Ureter (tissue), 1 donor: ENCODE measurements around the gene IMPG2. TPM values are rescaled to one million over a fixed set of nuclear protein-coding genes. Genes with fewer than 3 reads are reported as not detected.
"Not testable (repeated sequence)": the region's sequence is repeated elsewhere in the genome, so short reads cannot be mapped to it uniquely, and the experiment has no call there.

Experiments used
- DNase-seq: peaks from one replicate; pipeline ENCODE4 v3.0.0-alpha.2; 2020; ENCODE audit warnings: low spot score
- total RNA-seq: library from RNA; stranded (reverse); gene quantifications from one replicate; pipeline ENCODE4 v1.2.4, GENCODE V29; 2023
- donor health status: DM: yes; HTN: yes; CAD: no.

IMPG2 gene
- 0.31 TPM for total RNA-seq

GRCh38 chr3:101320475-101320874 lies at the start of gene IMPG2:
Gene IMPG2 (minus strand): TSS chr3:101320575. CDS start chr3:101320372, 203 bp downstream.
- no peak for DNase-seq

GRCh38 chr3:101362406-101362805 lies 42.0 kb upstream of the IMPG2 start:
- DNase-seq: no peak

- no peak for DNase-seq
Measured at GRCh38 chr3:101351829-101352228, 31.5 kb upstream of the IMPG2 start.

GRCh38 chr3:101340591-101340990 lies 20.2 kb upstream of the IMPG2 start:
- DNase-seq: no peak

- no peak for DNase-seq
Measured at GRCh38 chr3:101333883-101334282, 13.5 kb upstream of the IMPG2 start.

GRCh38 chr3:101329016-101329673 lies 8.8 kb upstream of the IMPG2 start:
- no peak for DNase-seq

- no peak for DNase-seq
Measured at GRCh38 chr3:101325393-101326134, 5.2 kb upstream of the IMPG2 start.

GRCh38 chr3:101319531-101319930 lies 844 bp downstream of the IMPG2 start:
- no peak for DNase-seq

- no peak for DNase-seq
Measured at GRCh38 chr3:101312545-101312944, 7.8 kb downstream of the IMPG2 start.

GRCh38 chr3:101311676-101312075 lies 8.7 kb downstream of the IMPG2 start:
- DNase-seq: no peak

GRCh38 chr3:101310978-101311375 lies 9.4 kb downstream of the IMPG2 start:
- no peak for DNase-seq

- DNase-seq: not testable (repeated sequence)
Measured at GRCh38 chr3:101308147-101308772, 12.1 kb downstream of the IMPG2 start.

GRCh38 chr3:101303836-101304235 lies 16.5 kb downstream of the IMPG2 start:
- DNase-seq: no peak

GRCh38 chr3:101303089-101303731 lies 17.2 kb downstream of the IMPG2 start:
- no peak for DNase-seq

- DNase-seq: no peak
Measured at GRCh38 chr3:101300073-101300472, 20.3 kb downstream of the IMPG2 start.

- DNase-seq: no peak
Measured at GRCh38 chr3:101292027-101292426, 28.3 kb downstream of the IMPG2 start.

GRCh38 chr3:101288294-101288693 lies 32.1 kb downstream of the IMPG2 start:
- DNase-seq: no peak

- no peak for DNase-seq
Measured at GRCh38 chr3:101284757-101285156, 35.6 kb downstream of the IMPG2 start.

GRCh38 chr3:101281521-101282030 lies 38.8 kb downstream of the IMPG2 start:
- no peak for DNase-seq

- DNase-seq: no peak
Measured at GRCh38 chr3:101279765-101280385, 40.5 kb downstream of the IMPG2 start.

- no peak for DNase-seq
Measured at GRCh38 chr3:101279162-101279561, 41.2 kb downstream of the IMPG2 start.

- no peak for DNase-seq
Measured at GRCh38 chr3:101278727-101279126, 41.6 kb downstream of the IMPG2 start.
